Stimulated activated memory B cell treated with anti-CD40 and anti-IgM and Interleukin-4, amounts not matched to agents 10 μg/mL and 1 μg/mL and 100 μg/mL, for 72 hours (primary cell): ENCODE data around the gene TAAR8.

Experiments
- ATAC-seq: fragments of 150-1000 bp; cut with Tn5 transposase; 2 replicates; pipeline ENCODE4 v1.10.0; 2021
- H3K27ac Mint-ChIP-seq: one replicate; pipeline ENCODE4 v1.8.0; 2022; ENCODE audit warnings: mild to moderate bottlenecking, mixed read lengths
- H3K27me3 Mint-ChIP-seq: one replicate; pipeline ENCODE4 v1.8.0; 2022; ENCODE audit warnings: mixed read lengths
- H3K36me3 Mint-ChIP-seq: one replicate; pipeline ENCODE4 v1.8.0; 2022; ENCODE audit warnings: mixed read lengths
- H3K4me1 Mint-ChIP-seq: one replicate; pipeline ENCODE4 v1.8.0; 2022; ENCODE audit warnings: mixed read lengths
- H3K4me3 Mint-ChIP-seq: one replicate; pipeline ENCODE4 v1.8.0; 2022; ENCODE audit warnings: mild to moderate bottlenecking, moderate library complexity, mixed read lengths
- H3K9me3 Mint-ChIP-seq: one replicate; pipeline ENCODE4 v1.8.0; 2022; ENCODE audit warnings: mixed read lengths

Gene TAAR8

GRCh38 chr6:132552372-132552771 is at the start of gene TAAR8:
Gene TAAR8, plus strand, starts transcription at chr6:132552672. Its CDS starts 21 bp downstream, at chr6:132552693.
- Mint-ChIP-seq H3K27ac (no peak within 1 kb of the TSS), H3K4me1 (peaks cover 6% of the 10 kb centered on the region), H3K36me3 (no peaks in the 10 kb centered on the region), H3K27me3 (peaks cover 11% of the 10 kb centered on the region), H3K9me3 (no peaks in the 10 kb centered on the region), H3K4me3 (no peak within 1 kb of the TSS)
- ATAC-seq = no peak

GRCh38 chr6:132504757-132505156 is 47.7 kb upstream of the TAAR8 start:
- peaks cover 82% of the 10 kb centered on the region for H3K4me1 Mint-ChIP-seq
- peaks cover 3% of the 10 kb centered on the region for H3K9me3 Mint-ChIP-seq
- H3K4me3 Mint-ChIP-seq = peak overlapping the region; percentile 53
- H3K36me3 Mint-ChIP-seq = peaks cover 80% of the 10 kb centered on the region
- H3K27ac Mint-ChIP-seq = peak overlapping the region; percentile 83
- ATAC-seq = no peak
- no peaks in the 10 kb centered on the region for H3K27me3 Mint-ChIP-seq

GRCh38 chr6:132505158-132505557 is 47.3 kb upstream of the TAAR8 start:
- ATAC-seq = peak; percentile 39
- Mint-ChIP-seq H3K9me3 (peaks cover 3% of the 10 kb centered on the region), H3K36me3 (peaks cover 76% of the 10 kb centered on the region), H3K27ac (peak overlapping the region; percentile 83), H3K4me1 (peaks cover 78% of the 10 kb centered on the region), H3K27me3 (no peaks in the 10 kb centered on the region), H3K4me3 (no peak overlapping the region)

GRCh38 chr6:132506461-132506860 is 46.0 kb upstream of the TAAR8 start:
- no peak for ATAC-seq
- H3K27me3 Mint-ChIP-seq = no peaks in the 10 kb centered on the region
- peak overlapping the region; percentile 83 for H3K27ac Mint-ChIP-seq
- peaks cover 3% of the 10 kb centered on the region for H3K9me3 Mint-ChIP-seq
- peaks cover 73% of the 10 kb centered on the region for H3K36me3 Mint-ChIP-seq
- peaks cover 77% of the 10 kb centered on the region for H3K4me1 Mint-ChIP-seq
- H3K4me3 Mint-ChIP-seq = peak overlapping the region; percentile 45

GRCh38 chr6:132506869-132507808 is 45.3 kb upstream of the TAAR8 start:
- Mint-ChIP-seq H3K27me3 (no peaks in the 10 kb centered on the region), H3K9me3 (peaks cover 3% of the 10 kb centered on the region), H3K4me3 (peak overlapping the region; percentile 45), H3K27ac (peak overlapping the region; percentile 83), H3K4me1 (peaks cover 72% of the 10 kb centered on the region), H3K36me3 (peaks cover 68% of the 10 kb centered on the region)
- ATAC-seq = no peak

- peaks cover 3% of the 10 kb centered on the region for H3K9me3 Mint-ChIP-seq
- peak overlapping the region; percentile 92 for H3K4me3 Mint-ChIP-seq
- peak overlapping the region; percentile 91 for H3K27ac Mint-ChIP-seq
- no peak for ATAC-seq
- H3K36me3 Mint-ChIP-seq = peaks cover 40% of the 10 kb centered on the region
- H3K27me3 Mint-ChIP-seq = no peaks in the 10 kb centered on the region
- H3K4me1 Mint-ChIP-seq = peaks cover 65% of the 10 kb centered on the region
These were observed 41.2 kb upstream of the TAAR8 start for GRCh38 chr6:132511210-132511830.

- H3K9me3 Mint-ChIP-seq = peaks cover 3% of the 10 kb centered on the region
These were observed 40.6 kb upstream of the TAAR8 start for GRCh38 chr6:132511831-132512220.

GRCh38 chr6:132512342-132512637 is 40.2 kb upstream of the TAAR8 start:
- no peaks in the 10 kb centered on the region for H3K27me3 Mint-ChIP-seq
- H3K4me3 Mint-ChIP-seq = peak overlapping the region; percentile 92
- ATAC-seq = no peak
- peaks cover 56% of the 10 kb centered on the region for H3K4me1 Mint-ChIP-seq
- H3K36me3 Mint-ChIP-seq = peaks cover 30% of the 10 kb centered on the region
- peak overlapping the region; percentile 91 for H3K27ac Mint-ChIP-seq
- H3K9me3 Mint-ChIP-seq = peaks cover 2% of the 10 kb centered on the region

More at GRCh38 chr6:132511831-132512220, 40.6 kb upstream of the TAAR8 start:
- Mint-ChIP-seq H3K27ac (peak overlapping the region; percentile 91), H3K4me1 (peaks cover 60% of the 10 kb centered on the region), H3K4me3 (peak overlapping the region; percentile 92), H3K36me3 (peaks cover 35% of the 10 kb centered on the region), H3K27me3 (no peaks in the 10 kb centered on the region)
- ATAC-seq = no peak

GRCh38 chr6:132512638-132513632 is 39.5 kb upstream of the TAAR8 start, which contains the start of gene STX7:
Gene STX7, minus strand, starts transcription at chr6:132513116. Its CDS starts 9,586 bp downstream, at chr6:132503530.
- peaks cover 24% of the 10 kb centered on the region for H3K36me3 Mint-ChIP-seq
- no peaks in the 10 kb centered on the region for H3K9me3 Mint-ChIP-seq
- peak; percentile 96 for ATAC-seq
- H3K27ac Mint-ChIP-seq = peak within 1 kb of the TSS; percentile 91
- H3K27me3 Mint-ChIP-seq = no peaks in the 10 kb centered on the region
- peak within 1 kb of the TSS; percentile 92 for H3K4me3 Mint-ChIP-seq
- peaks cover 49% of the 10 kb centered on the region for H3K4me1 Mint-ChIP-seq

GRCh38 chr6:132513831-132514545 is 38.5 kb upstream of the TAAR8 start:
- H3K27me3 Mint-ChIP-seq = no peaks in the 10 kb centered on the region
- no peak for ATAC-seq
- H3K4me1 Mint-ChIP-seq = peaks cover 39% of the 10 kb centered on the region
- no peaks in the 10 kb centered on the region for H3K9me3 Mint-ChIP-seq
- peaks cover 13% of the 10 kb centered on the region for H3K36me3 Mint-ChIP-seq
- H3K27ac Mint-ChIP-seq = peak overlapping the region; percentile 91
- peak overlapping the region; percentile 92 for H3K4me3 Mint-ChIP-seq

- Mint-ChIP-seq H3K4me3 (no peak overlapping the region), H3K36me3 (peaks cover 11% of the 10 kb centered on the region), H3K27me3 (no peaks in the 10 kb centered on the region), H3K4me1 (peaks cover 34% of the 10 kb centered on the region), H3K9me3 (no peaks in the 10 kb centered on the region), H3K27ac (peak overlapping the region; percentile 8)
- no peak for ATAC-seq
These were observed 37.1 kb upstream of the TAAR8 start for GRCh38 chr6:132515386-132515785.

- Mint-ChIP-seq H3K36me3 (no peaks in the 10 kb centered on the region), H3K27me3 (no peaks in the 10 kb centered on the region), H3K27ac (no peak overlapping the region), H3K4me1 (no peaks in the 10 kb centered on the region), H3K4me3 (no peak overlapping the region), H3K9me3 (no peaks in the 10 kb centered on the region)
- no peak for ATAC-seq
These were observed 31.5 kb upstream of the TAAR8 start for GRCh38 chr6:132520953-132521352.

- no peak for ATAC-seq
- Mint-ChIP-seq H3K4me1 (peaks cover 6% of the 10 kb centered on the region), H3K27ac (no peak overlapping the region), H3K4me3 (no peak overlapping the region), H3K36me3 (no peaks in the 10 kb centered on the region), H3K9me3 (no peaks in the 10 kb centered on the region), H3K27me3 (no peaks in the 10 kb centered on the region)
These were observed 27.8 kb upstream of the TAAR8 start for GRCh38 chr6:132524646-132525045.

- no peaks in the 10 kb centered on the region for H3K27me3 Mint-ChIP-seq
These were observed 26.6 kb upstream of the TAAR8 start for GRCh38 chr6:132525866-132526265.

More at GRCh38 chr6:132525866-132526265, 26.6 kb upstream of the TAAR8 start:
- Mint-ChIP-seq H3K9me3 (no peaks in the 10 kb centered on the region), H3K27ac (no peak overlapping the region), H3K4me1 (peaks cover 6% of the 10 kb centered on the region), H3K4me3 (no peak overlapping the region), H3K36me3 (no peaks in the 10 kb centered on the region)
- ATAC-seq = no peak
